Muscle layer of colon (tissue), 2 donors: ENCODE measurements around the gene SF3B3.

ENCODE experiments used
- H3K27ac ChIP-seq: one replicate; pipeline ENCODE4 v1.7.0; 2013; ENCODE audit warnings: low read depth, mild to moderate bottlenecking, low read length, moderate library complexity
- H3K27me3 ChIP-seq, 2 donors: one replicate each; pipeline ENCODE4 v1.7.0; 2013; ENCODE audit warnings: low read length in 2 of 2, mild to moderate bottlenecking in 2 of 2; ENCODE audit not compliant: insufficient read depth in 2 of 2, control insufficient read depth in 1 of 2
- H3K36me3 ChIP-seq: one replicate; pipeline ENCODE4 v1.7.0; 2013; ENCODE audit warnings: mild to moderate bottlenecking, low read length; ENCODE audit not compliant: insufficient read depth
- H3K4me1 ChIP-seq: one replicate; pipeline ENCODE4 v1.7.0; 2013; ENCODE audit warnings: mild to moderate bottlenecking, low read length; ENCODE audit not compliant: insufficient read depth
- H3K4me3 ChIP-seq, 2 donors: one replicate each; pipeline ENCODE4 v1.7.0; 2013; ENCODE audit warnings: low read length in 2 of 2, low read depth in 1 of 2, mild to moderate bottlenecking in 1 of 2, moderate library complexity in 1 of 2
- H3K9ac ChIP-seq: one replicate; pipeline ENCODE4 v1.7.0; 2013; ENCODE audit warnings: low read length
- H3K9me3 ChIP-seq: one replicate; pipeline ENCODE4 v1.7.0; 2013; ENCODE audit warnings: mild to moderate bottlenecking, low read length
- donor health status: abdominal sarcoma.
- donor health status: Adenocarcinoma of cecum.

Gene SF3B3

DNA sequence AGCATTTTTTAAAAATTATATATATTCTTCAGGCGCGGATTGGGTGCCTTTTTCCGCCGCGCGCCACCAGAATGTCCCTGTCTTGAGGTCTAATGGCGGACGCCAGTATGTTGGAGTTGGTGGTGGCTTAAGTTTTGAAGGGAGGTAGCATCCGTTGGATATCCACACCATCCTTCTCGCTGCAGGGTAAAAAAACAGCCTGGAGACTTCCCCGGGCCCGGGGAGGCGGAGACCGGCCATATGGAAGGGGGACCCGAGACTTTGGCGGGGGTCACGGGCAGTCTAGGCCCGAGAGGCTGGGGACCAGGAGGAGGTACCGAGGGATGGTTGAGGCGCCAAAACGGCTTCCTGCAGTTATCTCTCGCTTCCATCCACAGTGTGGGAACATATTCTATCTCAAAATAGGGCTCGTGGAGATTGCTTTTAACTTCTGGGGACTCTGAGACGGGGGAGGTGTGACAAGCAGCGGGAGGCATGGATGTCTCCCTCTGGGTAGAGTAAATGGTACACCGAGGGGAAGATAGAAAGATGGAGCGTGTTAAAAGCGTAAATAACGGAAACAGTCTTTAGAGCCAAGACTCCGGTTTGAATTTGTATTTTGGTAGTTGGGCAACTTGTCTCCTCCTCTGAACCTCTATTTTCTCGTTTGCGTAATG is at the start of gene SF3B3:
Gene SF3B3 (plus strand): TSS at position 74 of the 656 bp plus-strand sequence. CDS start 2,841 bp downstream, outside the sequence.
- Histone ChIP-seq H3K36me3 (peaks cover 34% of the 10 kb centered on the region), H3K4me1 (peaks cover 27% of the 10 kb centered on the region)

DNA sequence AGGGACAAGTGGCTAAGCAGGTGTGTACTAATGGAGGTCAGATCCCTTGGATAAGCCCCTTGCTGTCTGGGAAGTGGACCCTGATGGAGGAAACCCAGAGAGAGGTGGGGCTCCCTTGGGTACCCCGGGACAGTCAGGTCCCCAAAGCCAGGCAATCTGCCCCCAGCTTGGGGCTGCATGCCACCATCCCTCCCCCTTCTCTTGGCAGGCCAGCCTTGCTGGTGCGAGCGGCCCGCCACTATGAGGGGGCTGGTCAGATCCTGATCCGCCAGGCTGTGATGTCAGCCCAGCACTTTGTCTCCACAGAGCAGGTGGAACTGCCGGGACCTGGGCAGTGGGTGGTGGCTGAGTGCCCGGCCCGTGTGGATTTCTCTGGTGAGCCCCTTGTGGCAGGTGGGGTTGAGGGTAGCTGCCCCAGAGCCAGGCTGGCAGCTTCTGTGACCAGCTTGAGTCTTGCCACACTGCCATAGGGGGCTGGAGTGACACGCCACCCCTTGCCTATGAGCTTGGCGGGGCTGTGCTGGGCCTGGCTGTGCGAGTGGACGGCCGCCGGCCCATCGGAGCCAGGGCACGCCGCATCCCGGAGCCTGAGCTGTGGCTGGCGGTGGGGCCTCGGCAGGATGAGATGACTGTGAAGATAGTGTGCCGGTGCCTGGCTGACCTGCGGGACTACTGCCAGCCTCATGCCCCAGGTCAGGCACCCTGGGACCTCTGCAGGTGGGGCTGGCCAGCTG is 49.1 kb upstream of the SF3B3 start:
- H3K4me1 ChIP-seq: no peaks in the 10 kb centered on the region
- no peaks in the 10 kb centered on the region for H3K27me3 ChIP-seq
- no peaks in the 10 kb centered on the region for H3K9me3 ChIP-seq
- H3K4me3 ChIP-seq: no peak overlapping the region
- H3K27ac ChIP-seq: no peak overlapping the region
- H3K9ac ChIP-seq: no peak overlapping the region
- H3K36me3 ChIP-seq: peaks cover 30% of the 10 kb centered on the region

More for the DNA sequence above, at the start of gene SF3B3:
- peak within 1 kb of the TSS; percentile 89 to 96 for H3K4me3 ChIP-seq
- H3K27ac ChIP-seq: peak within 1 kb of the TSS; percentile 96
- no peaks in the 10 kb centered on the region for H3K9me3 ChIP-seq
- H3K27me3 ChIP-seq: no peaks in the 10 kb centered on the region
- peak within 1 kb of the TSS; percentile 83 for H3K9ac ChIP-seq

DNA sequence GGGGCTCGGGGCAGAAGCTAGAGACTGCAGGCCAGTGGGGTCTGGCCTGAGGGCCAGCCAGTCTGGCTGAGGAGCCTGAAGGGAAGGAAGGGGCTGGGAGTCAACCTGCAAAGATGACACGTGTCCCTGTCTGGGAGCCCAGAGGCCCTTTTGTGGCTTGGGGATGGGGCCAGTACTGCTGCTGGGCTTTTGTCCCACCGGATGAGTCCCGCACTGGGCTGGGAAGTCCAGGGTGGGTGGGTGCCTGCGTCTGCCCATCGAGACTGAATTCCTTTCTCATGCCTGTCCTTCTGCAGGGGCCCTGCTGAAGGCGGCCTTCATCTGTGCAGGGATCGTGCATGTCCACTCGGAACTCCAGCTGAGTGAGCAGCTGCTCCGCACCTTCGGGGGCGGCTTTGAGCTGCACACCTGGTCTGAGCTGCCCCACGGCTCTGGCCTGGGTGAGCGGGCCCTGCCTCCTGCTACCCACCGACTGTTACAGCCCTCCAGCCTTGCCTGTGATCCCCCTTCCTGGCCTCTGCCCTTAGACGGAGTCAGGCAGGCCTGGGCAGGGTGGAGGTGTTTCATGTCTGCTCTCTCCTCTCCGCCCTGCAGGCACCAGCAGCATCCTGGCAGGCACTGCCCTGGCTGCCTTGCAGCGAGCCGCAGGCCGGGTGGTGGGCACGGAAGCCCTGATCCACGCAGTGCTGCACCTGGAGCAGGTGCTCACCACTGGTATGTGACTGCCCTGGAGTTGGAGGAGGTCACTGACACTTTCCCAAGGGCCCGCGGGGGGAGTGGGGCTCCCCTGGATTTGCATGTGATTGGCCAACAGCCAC is 48.4 kb upstream of the SF3B3 start:
- Histone ChIP-seq H3K4me3 (no peak overlapping the region), H3K9ac (no peak overlapping the region), H3K27me3 (no peaks in the 10 kb centered on the region), H3K27ac (no peak overlapping the region), H3K9me3 (no peaks in the 10 kb centered on the region), H3K36me3 (peaks cover 38% of the 10 kb centered on the region), H3K4me1 (no peaks in the 10 kb centered on the region)

DNA sequence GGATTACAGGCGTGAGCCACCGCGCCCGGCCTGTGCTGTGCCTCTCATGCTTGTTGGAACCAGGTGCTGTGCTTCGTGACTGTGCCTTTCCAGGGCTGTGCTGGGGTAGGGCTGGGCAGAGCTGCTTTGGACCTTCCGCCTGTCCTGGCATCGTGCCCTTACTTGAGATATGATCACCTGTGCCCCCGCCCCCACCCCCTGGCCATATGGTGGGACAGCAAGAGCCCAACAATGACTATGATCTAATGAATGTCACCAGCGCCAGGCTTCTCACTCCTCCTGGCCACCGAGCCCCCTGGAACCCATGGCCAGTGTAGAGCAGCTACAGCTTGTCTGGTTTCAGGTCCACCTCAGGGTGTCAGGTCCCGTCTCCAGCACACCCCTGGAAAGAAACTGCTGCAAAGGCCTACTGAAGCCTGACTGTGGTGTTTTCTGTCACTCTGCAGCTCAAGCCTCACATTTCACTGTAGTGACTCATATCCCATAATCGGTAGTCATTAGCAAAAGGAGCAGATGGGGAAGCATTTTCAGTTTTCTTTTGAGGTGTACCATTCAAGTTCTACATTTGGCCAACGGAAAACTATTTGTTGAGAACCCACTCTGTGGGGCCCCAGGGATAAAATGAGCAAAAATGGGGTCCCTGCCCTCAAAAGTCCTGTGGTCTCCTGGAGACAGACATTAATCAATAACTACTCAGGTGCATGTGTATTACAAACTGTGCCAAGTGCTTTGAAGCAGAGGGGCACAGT is 47.2 kb upstream of the SF3B3 start:
- Histone ChIP-seq H3K27me3 (no peaks in the 10 kb centered on the region), H3K9me3 (no peaks in the 10 kb centered on the region), H3K4me3 (no peak overlapping the region), H3K36me3 (peaks cover 48% of the 10 kb centered on the region), H3K9ac (no peak overlapping the region), H3K27ac (no peak overlapping the region), H3K4me1 (no peaks in the 10 kb centered on the region)

DNA sequence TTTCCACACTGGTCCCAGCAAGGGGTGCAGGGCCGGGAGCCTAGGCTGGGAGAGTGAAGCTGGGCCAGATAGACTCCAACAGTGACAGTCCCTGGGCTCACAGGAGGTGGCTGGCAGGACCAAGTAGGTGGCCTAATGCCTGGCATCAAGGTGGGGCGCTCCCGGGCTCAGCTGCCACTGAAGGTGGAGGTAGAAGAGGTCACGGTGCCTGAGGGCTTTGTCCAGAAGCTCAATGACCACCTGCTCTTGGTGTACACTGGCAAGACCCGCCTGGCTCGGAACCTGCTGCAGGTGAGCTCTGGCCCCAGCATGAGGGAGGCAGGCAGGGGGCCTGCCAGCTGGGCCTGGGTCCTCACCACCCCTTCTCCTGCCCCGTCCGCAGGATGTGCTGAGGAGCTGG is 45.4 kb upstream of the SF3B3 start:
- Histone ChIP-seq H3K36me3 (peaks cover 60% of the 10 kb centered on the region), H3K27ac (no peak overlapping the region), H3K27me3 (no peaks in the 10 kb centered on the region), H3K9me3 (no peaks in the 10 kb centered on the region), H3K4me1 (no peaks in the 10 kb centered on the region), H3K4me3 (no peak overlapping the region), H3K9ac (no peak overlapping the region)

DNA sequence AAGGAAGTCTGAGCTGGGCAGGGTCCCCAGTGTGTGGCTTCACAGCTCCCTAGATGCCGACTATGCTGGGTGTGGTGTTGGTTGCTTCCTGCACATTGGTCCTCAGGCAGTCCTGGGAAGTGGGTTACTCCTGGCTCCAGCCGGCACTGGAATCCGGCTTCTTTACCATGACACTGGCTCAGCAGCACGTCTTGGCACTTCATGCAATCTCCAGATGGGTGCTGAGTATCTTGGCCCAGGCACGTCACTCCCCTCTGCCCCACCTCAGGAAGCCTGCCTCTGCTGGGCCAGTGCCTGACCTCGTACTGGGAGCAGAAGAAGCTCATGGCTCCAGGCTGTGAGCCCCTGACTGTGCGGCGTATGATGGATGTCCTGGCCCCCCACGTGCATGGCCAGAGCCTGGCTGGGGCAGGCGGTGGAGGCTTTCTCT is 44.7 kb upstream of the SF3B3 start:
- peaks cover 60% of the 10 kb centered on the region for H3K36me3 ChIP-seq
- H3K27ac ChIP-seq: no peak overlapping the region
- no peaks in the 10 kb centered on the region for H3K9me3 ChIP-seq
- no peaks in the 10 kb centered on the region for H3K27me3 ChIP-seq
- H3K9ac ChIP-seq: no peak overlapping the region
- H3K4me3 ChIP-seq: no peak overlapping the region
- no peaks in the 10 kb centered on the region for H3K4me1 ChIP-seq

DNA sequence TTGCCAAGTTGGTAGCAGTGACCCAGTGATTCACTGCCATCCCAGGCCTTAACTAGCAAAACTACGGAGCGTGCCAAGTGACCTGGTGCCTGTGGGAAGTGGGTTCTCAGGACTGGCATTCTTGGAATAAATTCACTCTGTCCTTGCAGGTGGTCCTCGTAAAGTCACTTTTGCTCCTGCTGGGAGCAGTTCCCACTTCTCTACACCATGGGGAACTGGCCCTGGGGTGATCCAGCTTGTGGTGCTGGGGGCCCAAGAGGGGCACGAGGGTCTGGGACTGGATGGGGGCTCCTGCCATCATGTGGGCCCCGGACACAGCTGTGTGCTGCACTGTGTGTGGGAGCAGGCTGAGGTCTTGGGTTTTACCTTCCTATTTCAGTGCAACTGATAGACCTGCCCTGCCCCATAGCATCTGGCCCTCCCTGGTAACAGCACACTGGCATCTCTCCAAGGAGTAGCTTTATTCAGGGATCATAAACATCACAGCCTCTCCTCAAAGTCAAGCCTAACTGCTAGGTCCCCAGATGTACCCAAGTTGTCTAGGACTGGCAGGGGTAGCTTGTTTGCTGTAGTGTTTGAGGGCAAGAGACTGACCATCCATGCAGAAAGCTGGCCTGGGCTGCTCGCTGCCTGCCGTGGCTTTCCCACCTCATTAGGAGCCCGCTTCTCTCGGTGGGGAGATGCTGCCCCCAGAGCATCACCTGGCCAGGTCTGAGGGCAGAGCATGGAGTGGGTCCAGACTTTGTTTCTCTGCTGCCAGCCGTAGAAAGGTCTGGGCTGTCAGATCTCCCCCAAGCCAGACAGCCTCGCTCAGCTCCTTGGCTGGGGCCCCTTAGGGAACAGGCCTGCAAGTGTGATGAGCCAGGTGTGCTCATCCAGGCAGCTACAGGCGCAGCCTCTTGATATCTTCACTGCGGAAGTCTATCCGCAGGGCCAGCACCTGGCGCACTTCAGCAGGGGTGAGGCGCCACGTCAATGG is 43.2 kb upstream of the SF3B3 start:
- no peaks in the 10 kb centered on the region for H3K4me1 ChIP-seq
- no peak overlapping the region for H3K27ac ChIP-seq
- H3K27me3 ChIP-seq: no peaks in the 10 kb centered on the region
- no peaks in the 10 kb centered on the region for H3K9me3 ChIP-seq
- H3K4me3 ChIP-seq: no peak overlapping the region
- H3K9ac ChIP-seq: no peak overlapping the region
- H3K36me3 ChIP-seq: peaks cover 58% of the 10 kb centered on the region

DNA sequence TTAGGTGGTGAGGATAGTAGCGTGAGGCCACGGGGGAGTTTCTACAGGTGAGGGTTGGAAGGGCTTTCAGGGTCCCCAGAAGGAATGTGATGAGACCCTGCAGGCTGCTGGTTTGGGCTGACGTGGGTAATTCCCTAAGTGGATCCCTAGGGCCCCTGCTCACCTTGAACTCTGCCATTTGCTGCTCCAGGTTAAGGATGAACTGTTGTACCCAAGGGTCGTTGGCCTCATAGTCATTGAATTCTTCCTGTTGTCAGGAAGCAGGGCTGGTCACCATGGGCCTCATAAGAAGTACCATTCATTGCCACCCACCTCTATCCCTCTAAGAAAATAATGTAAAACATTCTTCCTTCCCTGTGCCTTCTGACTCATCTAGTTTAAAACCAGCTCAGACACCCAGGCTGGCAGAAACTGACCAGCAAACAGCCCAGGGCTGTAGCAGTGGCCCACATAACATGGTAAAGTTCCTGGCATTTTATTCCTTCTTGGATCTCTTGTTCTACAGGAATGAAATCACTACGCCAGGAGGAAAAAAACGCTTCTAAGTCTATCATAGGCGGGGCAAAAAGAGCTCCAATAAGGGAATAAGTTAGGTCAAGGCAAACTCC is 41.6 kb upstream of the SF3B3 start:
- peaks cover 58% of the 10 kb centered on the region for H3K36me3 ChIP-seq
- no peaks in the 10 kb centered on the region for H3K27me3 ChIP-seq
- no peak overlapping the region for H3K9ac ChIP-seq
- H3K4me1 ChIP-seq: no peaks in the 10 kb centered on the region
- no peaks in the 10 kb centered on the region for H3K9me3 ChIP-seq
- H3K4me3 ChIP-seq: no peak overlapping the region
- H3K27ac ChIP-seq: no peak overlapping the region

DNA sequence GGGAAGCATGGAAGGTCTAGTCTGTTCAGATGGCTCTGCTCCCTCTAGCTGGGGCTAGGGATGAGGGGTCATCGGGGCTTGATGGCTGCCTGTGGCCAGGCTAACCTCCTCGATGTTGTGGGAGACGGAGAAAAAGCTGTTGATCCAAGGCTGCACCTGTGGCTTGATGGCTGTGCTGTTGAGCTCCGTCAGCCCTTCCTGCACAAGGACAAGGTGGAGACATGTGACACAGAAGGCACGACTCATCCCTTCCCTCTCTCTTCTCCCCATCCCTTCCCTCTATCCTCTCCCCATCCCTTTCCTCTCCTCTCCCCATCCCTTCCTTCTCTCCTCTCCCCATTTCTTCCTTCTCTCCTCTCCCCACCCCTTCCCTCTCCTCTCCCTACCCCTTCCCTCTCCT is 41.0 kb upstream of the SF3B3 start:
- no peaks in the 10 kb centered on the region for H3K27me3 ChIP-seq
- H3K9me3 ChIP-seq: no peaks in the 10 kb centered on the region
- H3K36me3 ChIP-seq: peaks cover 58% of the 10 kb centered on the region
- no peaks in the 10 kb centered on the region for H3K4me1 ChIP-seq
- no peak overlapping the region for H3K27ac ChIP-seq
- no peak overlapping the region for H3K4me3 ChIP-seq
- H3K9ac ChIP-seq: no peak overlapping the region

DNA sequence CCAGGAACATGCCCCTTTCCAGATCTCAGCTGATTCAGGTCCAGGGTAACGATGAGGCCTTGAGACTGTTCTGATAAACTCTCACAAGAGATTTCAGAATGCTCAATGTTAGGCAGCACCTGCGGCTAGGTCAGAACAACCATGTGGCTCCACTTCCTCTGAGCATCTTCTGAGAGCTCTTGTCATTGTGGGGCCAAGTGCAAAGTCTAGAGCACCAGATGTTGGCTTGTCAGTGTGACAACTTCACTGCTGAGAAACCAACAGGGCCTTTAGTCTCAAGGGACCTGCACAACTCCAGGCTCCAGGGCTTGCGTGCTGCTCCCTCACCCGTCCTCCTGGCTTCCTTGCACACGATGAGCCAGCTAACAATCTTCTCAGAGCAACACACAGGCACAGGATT is 40.2 kb upstream of the SF3B3 start:
- peaks cover 51% of the 10 kb centered on the region for H3K36me3 ChIP-seq
- no peak overlapping the region for H3K27ac ChIP-seq

More for the DNA sequence above, 40.2 kb upstream of the SF3B3 start:
- no peaks in the 10 kb centered on the region for H3K9me3 ChIP-seq
- H3K4me1 ChIP-seq: no peaks in the 10 kb centered on the region
- no peak overlapping the region for H3K9ac ChIP-seq
- H3K4me3 ChIP-seq: no peak overlapping the region
- H3K27me3 ChIP-seq: no peaks in the 10 kb centered on the region
